ENCODE data around the gene CACNB4.
A peak's percentile ranks its signal among the peaks of the same experiment; 100 is the strongest.

The CACNB4 gene

DNA sequence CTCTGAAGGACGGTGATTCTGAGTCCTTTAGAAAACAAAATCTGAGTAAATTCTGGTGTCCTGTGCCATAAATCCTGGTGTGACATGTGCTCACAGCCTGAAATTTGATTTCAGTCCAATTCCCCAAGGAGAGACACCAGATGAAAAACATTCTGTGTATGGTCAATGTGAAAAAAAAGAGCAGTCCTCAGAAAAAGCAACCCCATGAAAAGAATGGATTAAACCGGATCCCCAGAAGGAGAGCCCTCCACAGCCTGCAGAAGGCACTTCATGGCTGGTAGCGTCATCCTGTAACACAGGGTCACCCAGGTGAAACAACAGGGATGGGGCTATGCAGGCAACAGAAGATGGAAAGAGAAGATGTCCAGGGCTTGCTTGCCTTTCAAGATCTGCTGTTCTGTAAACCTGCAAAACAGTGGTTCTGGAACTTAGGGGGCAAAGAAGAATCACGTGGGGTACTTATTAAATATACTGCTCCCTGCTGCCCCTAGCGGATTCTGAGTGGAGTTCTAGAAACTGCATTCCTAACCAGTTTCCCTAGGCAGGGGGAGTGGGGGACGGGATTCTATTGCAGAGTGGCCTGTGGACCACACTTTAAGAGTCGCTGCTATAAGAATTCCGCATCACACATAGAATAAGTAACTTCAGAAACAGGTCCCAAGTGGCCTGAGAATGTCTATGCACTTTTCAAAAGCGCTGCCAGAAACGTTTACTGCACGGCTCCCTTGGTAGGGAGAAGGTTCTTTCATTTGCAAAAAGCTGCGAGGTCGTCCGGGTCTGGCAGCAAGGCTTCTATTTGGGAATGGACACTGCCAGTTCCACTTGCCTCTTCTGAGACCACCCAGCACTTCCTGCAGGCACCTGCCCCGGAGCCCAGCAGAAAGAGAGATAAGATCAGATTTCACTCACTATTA lies 151.7 kb downstream of the CACNB4 start:
- H4K20me1 ChIP-seq (ENCODE audit: insufficient read depth, low read length, poor library complexity, severe bottlenecking): no peaks in the 10 kb centered on the region
- H3F3A ChIP-seq (ENCODE audit: low read depth): no peaks in the 10 kb centered on the region
- no peak for TF ChIP-seq EZH2phosphoT487 (IDR thresholded peaks at IDR 0.05; ENCODE audit: borderline replicate concordance)
- TF ChIP-seq, protein P1, sequence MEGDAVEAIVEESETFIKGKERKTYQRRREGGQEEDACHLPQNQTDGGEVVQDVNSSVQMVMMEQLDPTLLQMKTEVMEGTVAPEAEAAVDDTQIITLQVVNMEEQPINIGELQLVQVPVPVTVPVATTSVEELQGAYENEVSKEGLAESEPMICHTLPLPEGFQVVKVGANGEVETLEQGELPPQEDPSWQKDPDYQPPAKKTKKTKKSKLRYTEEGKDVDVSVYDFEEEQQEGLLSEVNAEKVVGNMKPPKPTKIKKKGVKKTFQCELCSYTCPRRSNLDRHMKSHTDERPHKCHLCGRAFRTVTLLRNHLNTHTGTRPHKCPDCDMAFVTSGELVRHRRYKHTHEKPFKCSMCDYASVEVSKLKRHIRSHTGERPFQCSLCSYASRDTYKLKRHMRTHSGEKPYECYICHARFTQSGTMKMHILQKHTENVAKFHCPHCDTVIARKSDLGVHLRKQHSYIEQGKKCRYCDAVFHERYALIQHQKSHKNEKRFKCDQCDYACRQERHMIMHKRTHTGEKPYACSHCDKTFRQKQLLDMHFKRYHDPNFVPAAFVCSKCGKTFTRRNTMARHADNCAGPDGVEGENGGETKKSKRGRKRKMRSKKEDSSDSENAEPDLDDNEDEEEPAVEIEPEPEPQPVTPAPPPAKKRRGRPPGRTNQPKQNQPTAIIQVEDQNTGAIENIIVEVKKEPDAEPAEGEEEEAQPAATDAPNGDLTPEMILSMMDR (conservative IDR thresholded peaks at IDR 0.05; ENCODE audit: low read length): peak; percentile 51
- H3K9me2 ChIP-seq (replicated peaks; ENCODE audit: low read depth, low read length): no peaks in the 10 kb centered on the region
- no peak overlapping the region for H3K4me2 ChIP-seq (ENCODE audit: low read depth, low read length, poor library complexity, severe bottlenecking)
- no peaks in the 10 kb centered on the region for H3K27me3 ChIP-seq (ENCODE audit: insufficient read depth, low read length, poor library complexity, severe bottlenecking)
- no peaks in the 10 kb centered on the region for H3K9me3 ChIP-seq (ENCODE audit: insufficient read depth, low read depth, low read length)
- no peaks in the 10 kb centered on the region for H3K79me2 ChIP-seq (ENCODE audit: insufficient read depth, low read length)
- H3K9ac ChIP-seq (ENCODE audit: low read depth, low read length, poor library complexity, severe bottlenecking): no peak overlapping the region
- no peaks in the 10 kb centered on the region for H3K36me3 ChIP-seq (ENCODE audit: insufficient read depth, low read length)
- H3K4me3 ChIP-seq (ENCODE audit: low read length, poor library complexity, severe bottlenecking): no peak overlapping the region
- H2AFZ ChIP-seq (ENCODE audit: low read length): no peak overlapping the region
- H3K4me1 ChIP-seq (ENCODE audit: insufficient read depth, low read length, poor library complexity, severe bottlenecking): peaks cover 4% of the 10 kb centered on the region

GRCh38 chr2:151946250-151946884 lies 152.5 kb downstream of the CACNB4 start:
- H3K9me3 ChIP-seq (ENCODE audit: insufficient read depth, low read depth, low read length): no peaks in the 10 kb centered on the region
- no peak overlapping the region for H3K9ac ChIP-seq (ENCODE audit: low read depth, low read length, poor library complexity, severe bottlenecking)
- H3K4me1 ChIP-seq (ENCODE audit: insufficient read depth, low read length, poor library complexity, severe bottlenecking): peaks cover 4% of the 10 kb centered on the region
- no peaks in the 10 kb centered on the region for H3K27me3 ChIP-seq (ENCODE audit: insufficient read depth, low read length, poor library complexity, severe bottlenecking)
- no peaks in the 10 kb centered on the region for H3K79me2 ChIP-seq (ENCODE audit: insufficient read depth, low read length)
- no peak overlapping the region for H3K4me3 ChIP-seq (ENCODE audit: low read length, poor library complexity, severe bottlenecking)
- no peaks in the 10 kb centered on the region for H3K9me2 ChIP-seq (replicated peaks; ENCODE audit: low read depth, low read length)
- no peaks in the 10 kb centered on the region for H4K20me1 ChIP-seq (ENCODE audit: insufficient read depth, low read length, poor library complexity, severe bottlenecking)
- no peaks in the 10 kb centered on the region for H3K36me3 ChIP-seq (ENCODE audit: insufficient read depth, low read length)
- TF ChIP-seq, protein P1 (conservative IDR thresholded peaks at IDR 0.05; ENCODE audit: low read length): no peak
- TF ChIP-seq EZH2phosphoT487 (IDR thresholded peaks at IDR 0.05; ENCODE audit: borderline replicate concordance): no peak
- H3K4me2 ChIP-seq (ENCODE audit: low read depth, low read length, poor library complexity, severe bottlenecking): no peak overlapping the region
- no peak overlapping the region for H2AFZ ChIP-seq (ENCODE audit: low read length)
- H3F3A ChIP-seq (ENCODE audit: low read depth): no peaks in the 10 kb centered on the region

DNA sequence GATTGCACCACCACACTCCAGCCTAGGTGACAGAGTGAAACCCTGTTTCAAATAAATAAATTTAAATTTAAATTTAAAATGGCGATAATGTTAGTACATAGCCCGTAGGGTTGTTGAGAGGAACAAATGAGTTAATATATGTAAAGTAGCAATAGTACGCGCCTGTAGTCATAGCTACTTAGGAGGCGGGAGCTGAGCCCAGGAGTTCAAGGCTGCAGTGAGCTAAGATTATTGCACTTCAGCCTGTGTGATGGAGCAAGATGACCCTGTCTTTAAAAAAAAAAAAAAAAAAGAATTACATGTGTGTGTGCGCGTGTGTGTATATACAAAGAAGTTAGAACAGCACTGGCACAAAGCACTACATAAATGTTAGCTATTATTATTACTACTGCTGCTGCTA lies 153.2 kb downstream of the CACNB4 start:
- Histone ChIP-seq H3F3A (ENCODE audit: low read depth) (no peaks in the 10 kb centered on the region), H3K4me3 (ENCODE audit: low read length, poor library complexity, severe bottlenecking) (no peak overlapping the region), H4K20me1 (ENCODE audit: insufficient read depth, low read length, poor library complexity, severe bottlenecking) (no peaks in the 10 kb centered on the region), H3K36me3 (ENCODE audit: insufficient read depth, low read length) (no peaks in the 10 kb centered on the region), H3K9me3 (ENCODE audit: insufficient read depth, low read depth, low read length) (no peaks in the 10 kb centered on the region), H3K9ac (ENCODE audit: low read depth, low read length, poor library complexity, severe bottlenecking) (no peak overlapping the region), H2AFZ (ENCODE audit: low read length) (no peak overlapping the region), H3K27me3 (ENCODE audit: insufficient read depth, low read length, poor library complexity, severe bottlenecking) (no peaks in the 10 kb centered on the region), H3K9me2 (replicated peaks; ENCODE audit: low read depth, low read length) (no peaks in the 10 kb centered on the region), H3K4me2 (ENCODE audit: low read depth, low read length, poor library complexity, severe bottlenecking) (no peak overlapping the region), H3K79me2 (ENCODE audit: insufficient read depth, low read length) (no peaks in the 10 kb centered on the region), H3K4me1 (ENCODE audit: insufficient read depth, low read length, poor library complexity, severe bottlenecking) (peaks cover 4% of the 10 kb centered on the region)
- TF ChIP-seq EZH2phosphoT487 (IDR thresholded peaks at IDR 0.05; ENCODE audit: borderline replicate concordance): no peak
- TF ChIP-seq, protein P1 (conservative IDR thresholded peaks at IDR 0.05; ENCODE audit: low read length): no peak

Measured in Loucy (cell line).